NT2/D1 (cell line): Measurements from ENCODE around the gene LTC4S.
"Not testable (repeated sequence)": the region's sequence is repeated elsewhere in the genome, so short reads cannot be mapped to it uniquely, and the experiment has no call there.

Source experiments
- DNase-seq: peaks from one replicate; pipeline ENCODE4 v3.0.0-alpha.2; 2011; ENCODE audit warnings: low read depth, low spot score
- H3K27me3 ChIP-seq: 2 replicates; pipeline ENCODE4 v1.6.0; 2011; ENCODE audit warnings: mild to moderate bottlenecking; ENCODE audit not compliant: insufficient read length, insufficient read depth
- H3K36me3 ChIP-seq: 2 replicates; pipeline ENCODE4 v1.6.1; 2011; ENCODE audit warnings: mild to moderate bottlenecking, low read length, mixed read lengths; ENCODE audit not compliant: insufficient read depth, insufficient read length
- H3K4me1 ChIP-seq: 2 replicates; pipeline ENCODE4 v1.5.1; 2011; ENCODE audit not compliant: insufficient read depth, insufficient read length
- H3K4me3 ChIP-seq: 2 replicates; pipeline ENCODE4 v1.5.1; 2011; ENCODE audit warnings: low read depth; ENCODE audit not compliant: insufficient read length
- H3K9ac ChIP-seq: 2 replicates; pipeline ENCODE4 v1.6.0; 2011; ENCODE audit warnings: low read depth; ENCODE audit not compliant: insufficient read length
- H3K9me3 ChIP-seq: 2 replicates; pipeline ENCODE4 v1.5.1; 2011; ENCODE audit warnings: mild to moderate bottlenecking, low read length; ENCODE audit not compliant: insufficient read depth
- SUZ12 ChIP-seq: IDR thresholded peaks from 2 replicates; pipeline ENCODE4 v1.6.1; 2011; ENCODE audit not compliant: insufficient read length, insufficient read depth; ENCODE audit errors: extremely low read depth
- YY1 ChIP-seq: IDR thresholded peaks from 2 replicates; pipeline ENCODE4 v1.6.1; 2011; ENCODE audit not compliant: insufficient read length, insufficient read depth
- ZNF274 ChIP-seq: IDR thresholded peaks from 2 replicates; pipeline ENCODE4 v1.6.1; 2011; ENCODE audit warnings: mild to moderate bottlenecking, low read depth, low read length

Gene LTC4S

DNA sequence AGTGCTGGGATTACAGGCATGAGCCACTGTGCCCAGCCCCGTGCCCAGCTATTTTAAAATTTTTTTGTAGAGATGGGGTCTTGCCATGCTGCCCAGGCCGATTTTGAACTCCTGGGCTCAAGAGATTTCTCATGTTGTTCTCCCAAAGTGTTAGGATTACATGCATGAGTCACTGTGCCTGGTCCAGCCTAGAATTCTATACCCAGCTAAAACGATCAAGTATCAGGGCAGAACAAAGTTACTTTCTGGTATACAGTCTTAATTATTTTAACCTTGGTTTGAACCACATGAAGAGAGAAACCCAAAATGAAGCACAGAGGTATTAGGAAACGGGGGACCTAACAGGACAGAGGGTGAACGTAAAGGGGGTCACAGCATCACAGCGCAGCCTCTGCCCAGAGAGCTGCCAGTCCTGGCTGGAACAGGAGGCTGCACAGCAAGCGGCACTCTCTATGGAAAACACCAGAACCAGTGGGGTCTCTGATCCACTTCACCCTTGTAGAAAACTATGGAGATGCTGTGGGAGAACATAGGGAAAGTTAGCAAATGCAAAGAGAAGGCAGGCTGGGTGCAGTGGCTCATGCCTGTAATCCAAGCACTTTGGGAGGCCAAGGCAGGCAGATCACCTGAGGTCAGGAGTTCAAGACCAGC, 37.2 kb downstream of the LTC4S start:
- TF ChIP-seq SUZ12 (no peak), YY1 (no peak), ZNF274 (no peak)
- H3K36me3 ChIP-seq, result peaks cover 70% of the 10 kb centered on the region
- DNase-seq, result no peak
- 0 out of 2 replicates have a peak, but pooled peaks cover 9% of the 10 kb centered on the region for H3K9me3 ChIP-seq
- H3K9ac ChIP-seq, result no peak overlapping the region
- no peaks in the 10 kb centered on the region for H3K27me3 ChIP-seq
- no peak overlapping the region for H3K4me3 ChIP-seq
- H3K4me1 ChIP-seq, result peaks cover 5% of the 10 kb centered on the region

DNA sequence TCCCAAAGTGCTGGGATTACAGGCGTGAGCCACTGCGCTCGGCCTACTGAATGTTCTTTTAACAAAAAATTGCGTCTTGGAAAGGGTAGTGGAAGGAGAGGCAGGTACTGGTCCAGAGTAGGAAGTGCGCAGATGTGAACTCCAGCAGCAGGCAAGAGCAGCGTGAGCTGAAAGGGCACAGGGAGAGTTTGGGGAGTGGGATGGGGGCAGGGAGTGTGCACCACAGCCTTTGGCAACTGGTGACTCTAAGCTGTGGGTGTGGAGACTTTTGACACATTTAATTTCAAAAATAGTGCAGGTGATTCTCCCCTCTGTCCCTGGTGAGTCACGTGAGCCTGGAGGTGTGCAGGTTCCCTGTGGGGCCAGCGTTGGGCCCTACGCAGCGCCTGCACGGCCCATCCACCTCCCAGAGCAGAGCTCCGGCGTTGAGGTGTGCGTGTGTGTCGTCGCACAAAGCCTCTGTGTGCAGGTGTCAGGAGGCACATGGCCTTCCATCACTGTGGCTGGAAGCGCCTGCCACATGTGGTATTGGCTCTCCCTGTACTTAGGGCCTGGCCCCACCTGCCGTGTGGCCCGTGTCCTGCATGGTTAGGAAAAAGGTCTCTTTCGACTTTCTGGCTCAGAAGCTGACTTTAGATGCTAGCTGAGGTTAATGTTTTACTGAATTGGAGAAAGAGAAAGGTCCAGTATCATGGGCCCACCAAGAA, 38.4 kb downstream of the LTC4S start:
- peaks cover 8% of the 10 kb centered on the region for H3K4me1 ChIP-seq
- no peak for TF ChIP-seq SUZ12
- TF ChIP-seq ZNF274, result no peak
- TF ChIP-seq YY1, result no peak
- H3K27me3 ChIP-seq, result no peaks in the 10 kb centered on the region
- H3K4me3 ChIP-seq, result no peak overlapping the region
- H3K36me3 ChIP-seq, result peaks cover 75% of the 10 kb centered on the region
- DNase-seq, result no peak
- H3K9me3 ChIP-seq, result 0 out of 2 replicates have a peak, but pooled peaks cover 9% of the 10 kb centered on the region
- no peak overlapping the region for H3K9ac ChIP-seq

- no peak overlapping the region for H3K4me3 ChIP-seq
- TF ChIP-seq ZNF274, result no peak
- no peak for TF ChIP-seq SUZ12
- TF ChIP-seq YY1, result no peak
- H3K27me3 ChIP-seq, result no peaks in the 10 kb centered on the region
- H3K36me3 ChIP-seq, result peaks cover 78% of the 10 kb centered on the region
- no peak for DNase-seq
- 0 out of 2 replicates have a peak, but pooled peaks cover 9% of the 10 kb centered on the region for H3K9me3 ChIP-seq
- peaks cover 10% of the 10 kb centered on the region for H3K4me1 ChIP-seq
- no peak overlapping the region for H3K9ac ChIP-seq
These were observed 39.4 kb downstream of the LTC4S start for GRCh38 chr5:179833056-179833708.

DNA sequence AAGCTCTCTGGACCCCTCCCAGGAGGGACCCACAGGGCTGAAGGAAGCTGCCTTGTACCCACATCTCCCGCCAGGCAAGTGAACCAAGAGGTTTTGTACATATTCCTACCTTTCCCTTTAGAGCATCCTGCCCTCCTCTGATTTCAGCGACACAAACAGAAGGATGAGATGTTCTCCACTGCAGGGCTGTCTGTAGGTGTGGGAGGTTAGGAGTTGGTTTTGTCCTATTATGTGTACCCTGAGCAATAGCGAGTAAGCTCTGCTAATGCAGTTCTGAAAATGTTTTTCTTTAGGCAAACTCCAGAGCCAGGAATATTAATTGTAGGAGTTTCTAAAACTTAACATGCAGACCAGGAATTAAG, 39.9 kb downstream of the LTC4S start:
- Histone ChIP-seq H3K4me1 (peaks cover 10% of the 10 kb centered on the region), H3K36me3 (peaks cover 79% of the 10 kb centered on the region), H3K4me3 (no peak overlapping the region), H3K27me3 (no peaks in the 10 kb centered on the region), H3K9ac (no peak overlapping the region), H3K9me3 (0 out of 2 replicates have a peak, but pooled peaks cover 9% of the 10 kb centered on the region)
- TF ChIP-seq ZNF274 (no peak), SUZ12 (no peak), YY1 (no peak)
- no peak for DNase-seq

DNA sequence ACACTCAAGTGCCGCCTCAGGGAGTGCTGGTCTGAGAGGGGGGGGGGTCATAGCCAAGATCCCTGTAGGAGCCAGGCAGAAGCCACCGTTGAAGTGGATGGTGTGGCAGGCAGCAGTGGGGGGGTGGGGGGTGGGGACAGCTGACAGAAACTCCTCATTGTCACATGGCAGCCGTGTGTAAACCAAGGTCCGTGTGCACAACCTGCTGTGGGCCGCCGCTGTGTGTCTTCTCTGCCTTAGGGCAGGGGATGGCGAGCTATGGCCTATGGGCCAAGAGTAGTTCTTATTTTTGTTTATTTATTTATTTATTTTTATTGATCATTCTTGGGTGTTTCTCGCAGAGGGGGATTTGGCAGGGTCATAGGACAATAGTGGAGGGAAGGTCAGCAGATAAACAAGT, 40.3 kb downstream of the LTC4S start:
- TF ChIP-seq SUZ12 (no peak), YY1 (no peak), ZNF274 (no peak)
- Histone ChIP-seq H3K27me3 (no peaks in the 10 kb centered on the region), H3K4me3 (no peak overlapping the region), H3K9ac (no peak overlapping the region), H3K4me1 (peaks cover 8% of the 10 kb centered on the region), H3K36me3 (peaks cover 78% of the 10 kb centered on the region), H3K9me3 (0 out of 2 replicates have a peak, but pooled peaks cover 9% of the 10 kb centered on the region)
- DNase-seq, result no peak

- not testable (repeated sequence) for H3K4me1 ChIP-seq, DNase-seq, H3K9ac ChIP-seq, H3K9me3 ChIP-seq, H3K27me3 ChIP-seq, H3K4me3 ChIP-seq
- H3K36me3 ChIP-seq, result peaks cover 77% of the 10 kb centered on the region
These were observed 41.1 kb downstream of the LTC4S start for GRCh38 chr5:179834871-179835270.
